ENCODE data around the gene NPC1. TPM values are rescaled to one million over a fixed set of nuclear protein-coding genes. Genes with fewer than 3 reads are reported as not detected.

The NPC1 gene
- total RNA-seq, 4 donors from 2014 or later: 48.0 to 81.8 (median 58.8) TPM

DNA sequence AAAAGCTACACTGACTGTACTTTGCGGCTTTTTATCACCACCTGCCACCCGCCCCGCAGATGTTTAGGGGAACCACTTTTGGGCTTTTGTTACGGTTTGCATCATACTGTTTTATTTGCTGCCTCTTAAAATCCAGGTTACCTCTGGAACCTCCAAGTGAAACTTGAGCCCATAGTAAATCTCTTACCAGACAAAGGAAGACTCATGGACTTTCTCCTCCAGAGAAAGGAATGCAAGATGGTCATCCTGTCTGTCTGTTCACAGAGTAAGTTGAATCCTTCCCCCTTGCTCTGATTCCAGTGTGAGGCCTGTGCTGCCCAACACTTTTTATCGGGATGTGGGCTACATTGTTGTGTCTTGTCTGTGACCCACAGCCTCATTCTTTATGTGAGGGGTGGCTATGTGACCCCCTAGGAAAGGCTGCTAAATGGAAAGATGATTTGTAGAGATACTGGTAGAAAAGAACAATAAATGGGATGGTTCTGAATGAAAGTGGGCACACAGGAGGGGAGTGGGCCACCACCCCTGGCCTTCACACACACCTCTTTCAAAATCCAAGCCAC, 59.7 kb downstream of the NPC1 start:
- TF ChIP-seq, protein P1, sequence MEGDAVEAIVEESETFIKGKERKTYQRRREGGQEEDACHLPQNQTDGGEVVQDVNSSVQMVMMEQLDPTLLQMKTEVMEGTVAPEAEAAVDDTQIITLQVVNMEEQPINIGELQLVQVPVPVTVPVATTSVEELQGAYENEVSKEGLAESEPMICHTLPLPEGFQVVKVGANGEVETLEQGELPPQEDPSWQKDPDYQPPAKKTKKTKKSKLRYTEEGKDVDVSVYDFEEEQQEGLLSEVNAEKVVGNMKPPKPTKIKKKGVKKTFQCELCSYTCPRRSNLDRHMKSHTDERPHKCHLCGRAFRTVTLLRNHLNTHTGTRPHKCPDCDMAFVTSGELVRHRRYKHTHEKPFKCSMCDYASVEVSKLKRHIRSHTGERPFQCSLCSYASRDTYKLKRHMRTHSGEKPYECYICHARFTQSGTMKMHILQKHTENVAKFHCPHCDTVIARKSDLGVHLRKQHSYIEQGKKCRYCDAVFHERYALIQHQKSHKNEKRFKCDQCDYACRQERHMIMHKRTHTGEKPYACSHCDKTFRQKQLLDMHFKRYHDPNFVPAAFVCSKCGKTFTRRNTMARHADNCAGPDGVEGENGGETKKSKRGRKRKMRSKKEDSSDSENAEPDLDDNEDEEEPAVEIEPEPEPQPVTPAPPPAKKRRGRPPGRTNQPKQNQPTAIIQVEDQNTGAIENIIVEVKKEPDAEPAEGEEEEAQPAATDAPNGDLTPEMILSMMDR (IDR thresholded peaks at IDR 0.05; ENCODE audit: low read depth): no peak

DNA sequence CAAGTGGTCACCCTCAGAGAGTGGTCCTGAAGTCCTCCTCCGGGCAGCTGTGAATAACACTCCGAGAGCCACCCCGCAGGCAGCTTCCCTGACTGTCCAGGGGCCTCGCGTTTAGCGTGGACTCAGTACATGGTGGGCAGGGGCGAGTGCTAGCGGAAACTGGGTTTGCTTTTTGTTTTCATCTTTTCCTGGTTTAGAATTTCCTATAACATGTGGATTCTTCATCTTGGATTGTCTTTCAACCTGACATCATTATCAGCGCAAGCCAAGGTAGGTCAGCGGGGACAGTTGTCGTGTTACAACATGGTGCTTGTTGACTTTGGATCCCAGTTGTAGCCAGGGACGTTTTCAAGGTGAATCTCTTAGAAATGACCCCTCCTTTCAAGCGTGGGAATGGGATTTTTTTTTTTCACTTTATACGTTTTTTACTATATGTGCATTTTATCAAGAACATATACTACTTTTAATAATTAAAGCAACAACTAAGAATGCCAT, 62.0 kb downstream of the NPC1 start:
- TF ChIP-seq, protein P1 (IDR thresholded peaks at IDR 0.05; ENCODE audit: low read depth): no peak

DNA sequence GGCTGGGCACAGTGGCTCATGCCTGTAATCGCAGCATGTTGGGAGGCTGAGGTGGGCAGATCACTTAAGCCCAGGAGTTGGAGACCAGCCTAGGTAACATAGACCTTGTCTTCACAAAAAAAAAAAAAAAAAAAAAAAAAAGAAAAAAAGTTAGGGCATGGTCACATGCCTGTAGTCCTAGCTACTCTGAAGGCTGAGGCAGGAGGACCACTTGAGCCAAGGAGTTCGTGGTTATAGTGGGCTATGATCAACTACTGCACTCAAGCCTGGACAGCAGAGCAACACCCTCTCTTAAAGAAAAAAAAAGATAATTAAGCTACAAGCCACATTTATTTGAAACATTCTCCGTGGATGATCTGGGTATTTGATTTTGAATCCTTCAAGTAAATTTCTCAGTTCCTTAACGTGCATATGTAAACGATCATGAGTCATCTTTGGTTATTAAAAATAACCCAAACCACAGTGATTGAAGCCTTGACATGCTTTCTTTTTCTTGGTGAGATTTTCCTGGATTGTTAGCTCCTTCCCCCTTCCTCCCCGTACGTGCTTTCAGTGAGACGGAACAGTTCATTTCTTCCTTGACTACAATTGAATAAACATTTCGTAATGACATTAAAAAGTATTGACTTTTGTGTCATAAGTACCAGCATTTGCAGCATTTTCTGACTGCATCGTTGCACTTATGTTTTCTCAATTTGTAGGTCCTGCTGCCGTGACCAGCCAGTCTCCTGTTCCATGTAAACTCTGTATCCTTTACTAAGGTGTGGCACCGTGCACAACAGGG, 62.7 kb downstream of the NPC1 start:
- TF ChIP-seq, protein P1 (IDR thresholded peaks at IDR 0.05; ENCODE audit: low read depth): no peak

DNA sequence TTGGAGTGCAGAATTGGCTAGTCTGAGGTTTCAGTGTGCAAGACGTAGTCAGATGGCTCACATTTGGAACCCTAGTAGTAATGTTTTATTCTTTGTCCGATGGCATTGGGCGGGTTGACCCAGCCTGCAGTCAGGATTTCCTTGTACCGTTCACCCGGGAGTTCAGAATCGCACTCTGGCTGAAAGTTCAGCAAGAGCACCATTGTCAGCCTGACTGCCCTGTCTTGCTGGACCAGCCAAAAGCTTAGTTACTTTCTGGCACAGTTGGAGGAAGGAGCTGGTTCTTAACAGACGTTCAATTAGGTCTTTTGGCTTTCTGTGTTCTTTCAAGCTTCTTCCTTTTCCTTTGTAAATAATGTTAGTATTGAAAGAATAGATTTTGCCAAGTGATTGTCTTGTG, 64.4 kb downstream of the NPC1 start:
- TF ChIP-seq, protein P1 (IDR thresholded peaks at IDR 0.05; ENCODE audit: low read depth): no peak

DNA sequence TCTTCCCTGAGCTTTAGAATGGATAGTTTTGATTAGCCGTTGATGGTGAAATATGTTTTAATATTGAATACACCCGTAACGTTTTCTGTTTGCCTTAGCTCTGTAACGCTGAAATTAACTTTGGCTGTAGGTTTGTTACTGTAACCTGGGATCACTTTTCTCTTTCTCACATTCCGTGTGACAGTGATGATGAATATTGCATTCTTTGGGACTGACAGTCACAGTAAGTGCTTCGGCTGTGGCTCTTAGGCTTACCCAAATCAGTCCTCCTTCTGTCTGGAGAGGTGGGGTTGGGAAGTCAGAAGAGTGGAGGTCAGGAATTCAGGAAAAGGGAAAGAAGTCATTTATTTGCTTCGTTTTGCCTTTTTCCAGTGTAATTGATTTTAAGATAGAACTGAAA, 65.0 kb downstream of the NPC1 start:
- TF ChIP-seq, protein P1 (IDR thresholded peaks at IDR 0.05; ENCODE audit: low read depth): no peak

DNA sequence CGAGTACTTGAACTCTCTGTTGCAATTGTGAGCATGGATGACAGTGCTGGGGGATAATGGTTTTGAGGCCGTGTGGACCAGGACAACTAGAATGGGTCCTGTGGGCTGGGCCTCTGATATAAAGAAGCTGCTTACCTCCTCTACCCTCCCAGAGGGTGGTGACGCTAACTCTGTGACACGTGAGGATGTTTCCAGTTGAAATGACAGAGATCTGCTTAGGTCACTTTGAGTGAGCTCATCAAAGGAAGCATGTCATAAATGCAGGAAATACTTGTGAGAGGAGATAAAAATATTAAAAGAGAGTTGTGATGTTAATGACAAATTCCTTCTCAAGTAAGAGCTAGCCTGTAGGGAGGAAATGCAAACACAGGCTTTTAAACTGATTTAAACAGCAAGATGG, 66.6 kb downstream of the NPC1 start:
- TF ChIP-seq, protein P1 (IDR thresholded peaks at IDR 0.05; ENCODE audit: low read depth): no peak

DNA sequence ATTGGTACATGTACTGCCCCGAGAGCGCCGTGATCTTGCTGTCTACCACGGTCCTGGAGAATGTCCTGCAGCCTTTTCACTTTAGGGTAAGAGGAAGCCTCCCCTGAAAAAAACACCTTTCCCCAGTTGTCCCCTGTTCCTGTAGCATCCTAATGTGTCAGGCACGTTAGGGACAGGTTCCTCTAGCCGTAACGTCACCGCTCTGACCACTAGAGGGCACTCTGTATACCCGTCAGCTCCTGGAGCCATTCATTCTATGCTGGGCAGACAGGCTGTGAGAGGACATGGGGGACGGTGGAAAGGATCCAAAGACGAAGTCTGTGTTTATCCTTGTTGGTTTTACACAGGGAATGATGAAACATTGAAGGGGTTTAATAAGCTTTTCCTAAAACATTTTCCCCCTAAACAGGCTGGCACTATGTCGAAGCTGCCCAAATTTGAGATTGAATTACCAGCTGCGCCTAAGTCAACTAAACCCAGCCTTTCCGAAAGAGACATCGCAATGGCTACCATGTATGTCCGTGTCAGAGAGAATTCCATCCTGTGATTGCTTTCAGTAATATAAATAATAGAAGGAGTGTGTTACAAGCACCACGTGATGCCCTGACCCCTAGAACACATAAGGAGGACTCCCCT, 70.3 kb downstream of the NPC1 start:
- TF ChIP-seq, protein P1 (IDR thresholded peaks at IDR 0.05; ENCODE audit: low read depth): no peak

Data from subcutaneous adipose tissue (tissue), 4 donors.